Heart right ventricle (tissue), 16 donors: ENCODE results near the gene HS6ST3. TPM values are rescaled to one million over a fixed set of nuclear protein-coding genes. Genes with fewer than 3 reads are reported as not detected.

Source experiments
- ATAC-seq, 8 donors: fragments of 200-7000 bp; cut with Tn5 transposase; one replicate each; pipeline ENCODE4 v1.9.1; 2020; ENCODE audit warnings: mild to moderate bottlenecking in 8 of 8, moderate library complexity in 8 of 8, moderate number of reproducible peaks in 1 of 8
- DNase-seq, 2 donors: peaks; one replicate each; pipeline ENCODE4 v3.0.0-alpha.2; 2020
- H3K27ac ChIP-seq, 10 donors: fragments of 200-600 bp; sonication (generic) in 2 of 10; one replicate each; pipeline versions ENCODE4 v1.5.0 to v1.8.0; 2020 to 2022; ENCODE audit warnings: mild to moderate bottlenecking in 3 of 10
- H3K27me3 ChIP-seq, 7 donors: fragments of 200-600 bp; one replicate each; pipeline ENCODE4 v1.8.0; 2021 to 2022; ENCODE audit warnings: mild to moderate bottlenecking in 2 of 7
- H3K36me3 ChIP-seq, 9 donors: fragments of 200-600 bp; sonication (generic) in 1 of 9; one replicate each; pipeline versions ENCODE4 v1.5.0 to v1.8.0; 2020 to 2022; ENCODE audit warnings: mild to moderate bottlenecking in 2 of 9
- H3K4me1 ChIP-seq, 9 donors: fragments of 200-600 bp; sonication (generic) in 1 of 9; one replicate each; pipeline versions ENCODE4 v1.5.0 to v1.8.0; 2020 to 2022; ENCODE audit warnings: mild to moderate bottlenecking in 4 of 9
- H3K4me3 ChIP-seq, 10 donors: fragments of 200-600 bp; sonication (generic) in 2 of 10; one replicate each; pipeline versions ENCODE4 v1.5.0 to v1.8.0; 2020 to 2022; ENCODE audit warnings: mild to moderate bottlenecking in 7 of 10, moderate library complexity in 2 of 10
- H3K9me3 ChIP-seq, 11 donors: fragments of 200-600 bp in 10 of 11; sonication (generic) in 2 of 11; one replicate each; pipeline versions ENCODE4 v1.5.0 to v1.8.0; 2013 to 2022; ENCODE audit warnings: mild to moderate bottlenecking in 2 of 11, control low read depth in 1 of 11, moderate library complexity in 1 of 11
- WGBS, 2 donors: extraction: QIAGEN DNeasy Blood & Tissue Kit; methylation state at CpG; one replicate each; pipeline ENCODE4 v1.1.7; 2013; ENCODE audit warnings: inconsistent platforms in 1 of 2; 5-methylcytosine and 5-hydroxymethylcytosine counted together
- intact Hi-C, 10 donors: fragments of 100-400 bp; cut with DNase I; formaldehyde crosslinking; loops; one replicate each; pipeline versions ENCODE4 v1.11.1 to v1.14.2; 2022
- polyA plus RNA-seq, 2 donors: library from polyadenylated mRNA; stranded (reverse); fragments of 200-250 nt; gene quantifications; one replicate each; pipeline ENCODE4 v1.2.3, GENCODE V29; 2013
- total RNA-seq, 10 donors: library from RNA; stranded (reverse); fragmentation: NEBNext Ultra II Directional in 3 of 10; extraction: Animal tissue kit (Norgen Biotek cat#: 25700) in 3 of 10; gene quantifications; one replicate each; pipeline versions ENCODE4 v1.2.1 to v1.2.4, GENCODE V29; 2021 to 2023
- TF ChIP-seq, protein P1 (sequence below), 9 donors: fragments of 200-600 bp; sonication (generic) in 2 of 9; IDR thresholded peaks; one replicate each; pipeline versions ENCODE4 v1.5.0 to v1.8.0; 2021 to 2022; ENCODE audit warnings: antibody characterized with exemption in 9 of 9, mild to moderate bottlenecking in 5 of 9, moderate library complexity in 1 of 9
- donor health status: Arrhythmogenic right ventricular cardiomyopathy.
- donor health status: ischemic (EF 13 %, LVEDD 7.1; RV severe dilation, severe dysfunction).
- donor health status: healthy with polysubstance abuse.
- donor health status: DM: no; HTN: yes; CAD: no.
- donor health status: DM: no; HTN: no; CAD: no.
- donor health status: ischemic (EF 25% LVEDD 6.9; RV normal size, moderate dysfunction).
- donor health status: ischemic (EF 25% LVEDD 5.7; RV mildly dilated, moderate dysfunction).
- donor health status: healthy.
- donor health status: DM: yes; HTN: yes; CAD: no.
- donor health status: Ischemic cardiomyopathy.
- donor health status: ischemic (EF 35%, LVEDD 5.7; RV mildly dilated, moderate dysfunction).
- donor health status: nonischemic (EF 11% LVEDD 7.7; RV severe dilation, severe dysfunction).
- donor health status: DM: yes; HTN: yes; CAD: no.
- donor health status: PGD.
- donor health status: ischemic (EF 29% LVEDD 5.4; RV normal size, mild dysfunction).
- donor health status: nonischemic (EF 23%, LVEDD 6.1; RV moderate dilation, normal function).

HS6ST3 gene
- total and polyA plus RNA-seq, 12 donors = 0.01 to 7.6 (median 1.2) TPM

- intact Hi-C loops = no loop called here
- Histone ChIP-seq H3K4me3 (no peak overlapping the region), H3K4me1 (no peaks in the 10 kb centered on the region), H3K27me3 (no peaks in the 10 kb centered on the region), H3K27ac (no peak overlapping the region), H3K36me3 (no peaks in the 10 kb centered on the region), H3K9me3 (no peaks in the 10 kb centered on the region)
- TF ChIP-seq, protein P1, sequence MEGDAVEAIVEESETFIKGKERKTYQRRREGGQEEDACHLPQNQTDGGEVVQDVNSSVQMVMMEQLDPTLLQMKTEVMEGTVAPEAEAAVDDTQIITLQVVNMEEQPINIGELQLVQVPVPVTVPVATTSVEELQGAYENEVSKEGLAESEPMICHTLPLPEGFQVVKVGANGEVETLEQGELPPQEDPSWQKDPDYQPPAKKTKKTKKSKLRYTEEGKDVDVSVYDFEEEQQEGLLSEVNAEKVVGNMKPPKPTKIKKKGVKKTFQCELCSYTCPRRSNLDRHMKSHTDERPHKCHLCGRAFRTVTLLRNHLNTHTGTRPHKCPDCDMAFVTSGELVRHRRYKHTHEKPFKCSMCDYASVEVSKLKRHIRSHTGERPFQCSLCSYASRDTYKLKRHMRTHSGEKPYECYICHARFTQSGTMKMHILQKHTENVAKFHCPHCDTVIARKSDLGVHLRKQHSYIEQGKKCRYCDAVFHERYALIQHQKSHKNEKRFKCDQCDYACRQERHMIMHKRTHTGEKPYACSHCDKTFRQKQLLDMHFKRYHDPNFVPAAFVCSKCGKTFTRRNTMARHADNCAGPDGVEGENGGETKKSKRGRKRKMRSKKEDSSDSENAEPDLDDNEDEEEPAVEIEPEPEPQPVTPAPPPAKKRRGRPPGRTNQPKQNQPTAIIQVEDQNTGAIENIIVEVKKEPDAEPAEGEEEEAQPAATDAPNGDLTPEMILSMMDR (IDR thresholded peaks at IDR 0.05) = no peak
- no peak for DNase-seq
- no peak for ATAC-seq
Observed at GRCh38 chr13:96421314-96421713, 331.4 kb downstream of the HS6ST3 start.

DNA sequence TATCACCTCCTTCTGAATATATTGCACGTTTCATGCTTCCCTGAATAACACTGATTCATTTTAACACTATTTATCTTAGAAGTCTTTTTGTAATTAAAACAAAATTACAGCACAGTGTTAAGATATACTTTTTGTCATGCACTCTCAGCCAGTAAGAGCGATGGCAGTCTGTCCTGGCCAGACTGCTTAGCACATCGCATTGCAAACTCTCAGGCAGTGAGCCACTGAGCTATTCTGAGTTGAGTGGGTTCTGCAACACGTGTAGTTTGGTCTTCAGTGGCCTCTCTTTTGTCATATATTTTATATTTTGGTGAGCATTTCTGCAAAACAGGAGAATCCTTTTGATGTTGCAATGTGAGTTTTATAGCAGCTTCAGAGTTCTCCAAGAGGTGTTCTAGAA, 332.1 kb downstream of the HS6ST3 start:
- H3K4me3 ChIP-seq = no peak overlapping the region
- no peaks in the 10 kb centered on the region for H3K36me3 ChIP-seq
- no peaks in the 10 kb centered on the region for H3K4me1 ChIP-seq
- ATAC-seq = peak in 1 of 8 donors; percentile 63
- WGBS, 2 donors = 64 to 69% methylated on average over 4 of the region's 4 CpGs
- no peak for DNase-seq
- intact Hi-C loops = no loop called here
- H3K27me3 ChIP-seq = no peaks in the 10 kb centered on the region
- H3K27ac ChIP-seq = no peak overlapping the region
- H3K9me3 ChIP-seq = no peaks in the 10 kb centered on the region
- TF ChIP-seq, protein P1 (IDR thresholded peaks at IDR 0.05) = no peak

GRCh38 chr13:96426167-96426566, 336.3 kb downstream of the HS6ST3 start:
- H3K4me1 ChIP-seq = no peaks in the 10 kb centered on the region
- H3K27me3 ChIP-seq = no peaks in the 10 kb centered on the region
- no peak for DNase-seq
- 88 to 89% methylated on average over 3 of the region's 3 CpGs for WGBS, 2 donors
- intact Hi-C loops = no loop called here
- H3K36me3 ChIP-seq = no peaks in the 10 kb centered on the region
- TF ChIP-seq, protein P1 (IDR thresholded peaks at IDR 0.05) = no peak
- H3K27ac ChIP-seq = no peak overlapping the region
- no peak for ATAC-seq
- no peaks in the 10 kb centered on the region for H3K9me3 ChIP-seq
- no peak overlapping the region for H3K4me3 ChIP-seq

GRCh38 chr13:96428911-96429310, 339.0 kb downstream of the HS6ST3 start:
- WGBS, 2 donors = 73 to 80% methylated on average over 5 of the region's 5 CpGs
- intact Hi-C loops = no loop called here

More at GRCh38 chr13:96428911-96429310, 339.0 kb downstream of the HS6ST3 start:
- no peak overlapping the region for H3K4me3 ChIP-seq
- DNase-seq (no peak), ATAC-seq (no peak)
- H3K9me3 ChIP-seq = no peaks in the 10 kb centered on the region
- TF ChIP-seq, protein P1 (IDR thresholded peaks at IDR 0.05) = no peak
- no peaks in the 10 kb centered on the region for H3K36me3 ChIP-seq
- no peaks in the 10 kb centered on the region for H3K4me1 ChIP-seq
- H3K27me3 ChIP-seq = no peaks in the 10 kb centered on the region
- H3K27ac ChIP-seq = no peak overlapping the region
